GM19324 (cell line): ENCODE results near the gene ZNF185.
"Not testable (repeated sequence)": the region's sequence is repeated elsewhere in the genome, so short reads cannot be mapped to it uniquely, and the experiment has no call there.

Experiments
- ATAC-seq: cut with Tn5 transposase; IDR thresholded peaks from one replicate; pipeline ENCODE4 v1.9.1; 2021; ENCODE audit warnings: mild to moderate bottlenecking, moderate library complexity; ENCODE audit not compliant: unreplicated experiment, low FRiP score

The ZNF185 gene

DNA sequence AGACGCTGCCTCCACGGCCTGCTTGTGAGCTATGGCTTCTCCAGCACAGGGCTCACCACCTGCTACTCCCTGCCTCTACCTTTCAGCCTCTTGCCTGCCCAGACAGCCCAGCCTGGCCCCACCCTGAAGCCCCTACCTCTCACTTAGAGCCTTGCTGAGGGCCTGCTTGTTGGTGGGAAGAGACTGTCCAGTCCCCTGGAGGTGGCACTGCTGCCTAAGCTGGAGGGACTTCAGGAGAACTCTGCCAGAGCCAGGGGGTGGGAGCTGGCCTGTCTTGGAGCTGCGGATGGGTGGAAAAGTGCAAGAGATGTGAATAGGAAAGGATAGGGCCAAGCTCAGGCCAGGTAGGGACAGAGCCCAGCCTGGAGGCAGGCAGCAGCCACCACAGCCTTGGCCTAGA, 2.7 kb upstream of the ZNF185 start:
- no peak for ATAC-seq

DNA sequence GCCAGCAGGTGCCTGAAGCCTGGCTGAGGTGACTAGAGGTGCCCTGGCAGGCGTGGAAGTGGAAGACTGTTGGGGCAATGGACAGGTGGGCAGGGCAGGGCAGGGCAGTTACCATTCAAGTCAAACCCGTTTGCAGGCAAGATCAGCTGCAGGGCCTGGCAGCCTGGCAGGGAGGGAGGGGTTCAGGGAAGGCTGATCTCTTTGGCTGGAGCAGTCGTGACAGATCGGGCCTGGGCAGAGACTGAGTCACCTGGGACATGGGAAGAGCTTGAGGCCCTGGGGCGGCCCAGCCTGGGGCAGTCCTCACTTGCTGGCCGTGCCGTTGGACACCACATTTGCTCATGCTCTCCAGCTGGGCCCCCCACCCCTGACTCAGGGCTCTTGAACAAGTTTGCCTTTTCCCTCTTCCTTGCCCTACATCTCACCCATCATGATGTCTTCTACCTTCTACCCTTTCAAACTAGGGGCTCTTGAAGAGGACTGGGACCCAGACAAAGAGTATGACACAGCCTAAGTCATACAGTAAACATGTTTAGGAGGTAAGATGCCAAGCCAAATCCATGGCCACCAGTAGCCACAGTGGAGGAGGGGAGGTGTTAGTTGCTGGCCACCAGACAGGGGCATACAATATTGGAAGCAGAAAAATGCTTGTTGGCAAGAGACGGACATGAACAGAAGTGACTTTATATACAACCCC, 2.0 kb upstream of the ZNF185 start:
- no peak for ATAC-seq

DNA sequence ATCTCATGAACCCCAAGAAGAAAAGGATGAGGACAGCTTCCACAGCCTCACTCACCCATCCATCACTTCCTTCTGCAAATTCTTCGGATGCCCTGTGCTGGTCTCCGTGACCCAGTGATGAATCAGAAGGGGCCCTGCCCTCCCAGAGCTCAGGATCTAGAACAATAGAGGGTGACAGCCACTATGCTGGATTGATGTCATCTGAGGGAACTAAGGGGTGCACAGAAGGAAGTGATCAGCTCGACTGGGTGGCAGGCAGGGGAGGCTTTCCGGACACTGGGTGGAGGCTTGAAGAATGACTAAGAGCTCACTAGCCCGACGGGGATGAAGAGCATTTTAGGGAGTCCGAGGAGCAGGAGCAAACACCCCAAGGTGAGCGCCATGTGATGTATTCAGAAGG, 1.4 kb upstream of the ZNF185 start:
- no peak for ATAC-seq

DNA sequence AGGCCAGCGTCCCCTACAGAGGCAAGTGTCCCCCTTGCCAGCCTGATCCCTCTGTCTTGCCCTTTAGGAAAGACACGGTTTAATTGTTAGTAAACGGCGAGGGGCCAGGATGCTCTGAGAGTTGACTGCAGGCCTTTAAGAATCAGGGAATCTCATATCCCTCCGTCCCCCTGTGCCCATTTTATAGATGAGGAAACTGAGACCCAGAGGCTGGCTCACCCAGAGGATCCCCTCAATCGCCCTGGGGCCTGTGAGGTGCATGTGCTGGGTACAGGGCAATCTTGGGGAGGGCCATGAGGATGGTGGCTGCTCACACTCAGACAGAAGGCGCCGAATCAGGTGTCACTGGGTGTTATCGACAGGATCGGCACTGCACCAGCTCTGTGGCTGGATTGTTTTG, 575 bp downstream of the ZNF185 start:
- no peak for ATAC-seq

DNA sequence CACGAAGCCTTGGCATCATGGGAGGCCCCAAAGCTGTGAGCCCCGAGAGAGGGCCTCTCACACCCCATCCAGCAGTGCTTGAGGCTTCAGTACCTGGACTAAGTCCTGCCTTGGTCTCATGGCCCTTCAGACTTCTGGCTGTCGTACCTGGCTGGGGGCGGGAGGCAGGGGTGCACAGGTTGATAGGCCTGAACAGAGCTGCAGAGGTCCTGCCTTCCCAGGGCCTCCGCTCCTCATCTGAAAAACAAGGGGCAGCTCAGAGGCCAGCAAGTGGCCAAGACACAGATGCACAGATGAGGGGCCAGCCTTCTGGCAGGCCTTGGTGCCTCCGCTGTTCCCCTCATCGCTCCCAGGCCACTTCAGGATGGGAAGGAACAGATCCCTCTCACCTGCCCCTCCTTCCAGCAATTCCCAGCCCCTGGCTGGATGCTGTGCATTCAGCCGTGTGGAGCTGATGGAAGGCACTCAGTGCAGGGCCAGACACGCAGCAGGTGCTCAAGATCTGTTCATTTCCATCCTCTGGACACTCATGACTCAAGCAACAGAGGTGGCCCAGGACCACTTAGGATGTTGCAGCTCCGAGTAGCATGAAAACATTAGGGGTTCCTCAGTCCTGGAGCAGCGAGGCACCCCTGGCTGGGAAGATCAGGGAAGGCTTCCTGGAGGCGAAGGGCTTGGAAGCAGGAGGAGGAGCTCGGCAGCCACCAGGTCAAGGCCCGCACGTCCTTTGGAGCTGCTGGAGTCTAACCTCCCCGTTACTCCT, 1.4 kb downstream of the ZNF185 start:
- no peak for ATAC-seq

DNA sequence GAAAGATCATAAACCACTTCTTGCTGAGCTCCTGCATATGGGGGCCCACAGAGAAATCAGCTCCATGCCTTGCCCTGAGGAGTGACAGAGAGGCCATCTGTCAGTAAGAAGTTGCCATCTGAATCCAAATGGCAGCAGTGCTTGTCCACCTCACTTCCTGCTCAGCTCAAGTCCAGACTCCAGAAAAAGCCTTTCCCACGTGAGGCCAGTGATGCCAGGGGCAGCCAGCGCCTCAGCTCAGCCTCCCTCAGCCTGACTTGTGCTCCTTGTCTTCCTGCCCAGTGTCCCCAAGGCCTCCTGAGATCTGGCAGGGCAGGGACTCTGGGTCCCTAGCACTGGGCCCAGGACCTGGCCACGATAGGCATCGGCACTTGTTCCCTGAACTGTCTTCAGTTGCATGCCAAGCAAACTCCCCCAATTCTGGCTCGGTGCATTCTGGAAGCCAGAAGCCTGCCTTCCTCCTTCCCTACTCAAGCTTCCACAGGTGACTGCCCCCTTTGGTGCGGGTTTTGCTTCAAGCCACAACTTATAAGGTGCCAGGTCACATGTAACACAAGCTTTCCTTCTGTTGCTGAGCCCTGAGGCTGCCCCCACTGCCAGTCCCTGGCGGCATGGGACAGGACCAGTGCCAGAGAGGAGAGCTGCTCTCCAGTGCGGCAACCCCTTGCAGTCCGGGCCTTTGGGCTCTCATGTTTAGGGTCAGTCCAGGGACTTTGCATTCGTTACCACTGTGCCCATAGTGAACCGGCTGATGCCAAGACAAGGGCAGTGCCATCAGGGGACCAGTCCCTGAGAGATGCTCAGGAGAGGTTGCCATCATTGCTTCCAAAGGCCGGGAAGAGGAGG, 2.2 kb downstream of the ZNF185 start:
- no peak for ATAC-seq

DNA sequence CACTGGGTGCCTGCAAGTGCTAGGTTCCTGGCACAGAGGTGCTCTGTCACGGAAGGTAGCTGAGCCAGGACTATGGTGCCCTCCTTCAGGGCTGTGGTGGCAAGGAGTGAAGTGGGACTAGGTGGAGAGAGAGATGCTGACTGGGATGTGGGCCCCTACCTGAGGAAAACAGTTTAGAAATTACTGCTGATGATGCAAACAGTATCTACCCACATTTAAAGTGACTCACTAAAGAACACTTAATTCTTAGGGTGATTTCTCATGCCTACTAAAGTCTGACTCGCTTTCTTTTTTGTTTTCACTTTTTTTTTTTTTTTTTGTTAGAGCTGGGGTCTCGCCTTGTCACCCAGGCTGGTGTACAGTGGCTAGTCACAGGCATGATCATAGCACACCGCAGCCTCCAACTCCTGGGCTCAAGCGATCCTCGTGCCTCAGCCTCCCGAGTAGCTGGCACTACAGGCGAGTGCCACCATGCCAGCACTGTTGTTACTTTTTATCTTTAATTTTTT, 3.1 kb downstream of the ZNF185 start:
- no peak for ATAC-seq

DNA sequence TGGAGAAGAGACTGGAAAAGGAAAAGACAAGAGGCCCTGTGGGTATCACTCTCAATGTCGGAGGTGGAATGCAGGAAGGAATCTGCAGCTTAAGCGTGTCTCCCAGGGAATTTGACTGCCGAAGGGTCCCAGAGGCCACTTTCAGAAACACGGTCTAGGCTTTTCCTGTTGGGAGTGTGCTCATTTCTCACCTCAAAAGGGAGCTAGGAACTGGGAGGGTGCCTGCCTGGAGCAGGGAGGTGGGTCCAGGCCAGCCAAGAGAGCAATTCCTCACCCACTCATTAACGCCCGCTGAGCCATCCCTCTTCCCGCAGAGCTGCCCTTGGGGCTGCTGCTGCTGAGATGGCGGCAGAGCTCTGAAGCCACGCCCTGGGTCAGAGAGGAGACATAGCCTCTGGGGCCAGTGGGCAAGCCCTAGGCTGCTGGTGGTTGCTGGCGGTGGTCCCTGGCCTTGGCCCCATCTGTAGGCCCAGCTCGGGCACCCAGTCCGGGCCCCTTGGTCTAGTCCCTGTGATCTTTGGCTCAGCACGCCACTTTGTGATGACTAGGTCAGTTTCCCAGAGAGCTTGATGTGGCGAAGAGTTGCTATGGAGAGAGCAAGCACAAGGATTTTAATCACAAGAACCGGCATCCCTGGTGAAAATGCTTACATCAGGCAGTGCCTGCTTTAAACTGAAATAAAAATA, 4.1 kb downstream of the ZNF185 start:
- no peak for ATAC-seq

DNA sequence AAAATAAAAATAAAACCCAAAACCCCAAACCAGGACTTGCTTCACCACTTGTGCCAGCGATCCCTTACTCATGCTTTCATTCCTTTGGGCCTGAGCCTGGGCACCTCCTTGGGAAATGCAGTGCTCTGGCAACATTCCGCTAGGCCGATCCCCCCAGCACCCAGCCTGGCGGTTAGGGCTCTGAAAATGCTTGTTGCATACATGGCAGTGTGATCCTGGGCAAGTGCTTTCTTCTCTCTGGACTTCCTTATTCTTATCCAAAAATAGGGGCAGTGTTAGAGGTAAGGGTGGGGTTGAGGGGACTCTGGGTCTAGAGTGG, 4.6 kb downstream of the ZNF185 start:
- ATAC-seq = no peak

DNA sequence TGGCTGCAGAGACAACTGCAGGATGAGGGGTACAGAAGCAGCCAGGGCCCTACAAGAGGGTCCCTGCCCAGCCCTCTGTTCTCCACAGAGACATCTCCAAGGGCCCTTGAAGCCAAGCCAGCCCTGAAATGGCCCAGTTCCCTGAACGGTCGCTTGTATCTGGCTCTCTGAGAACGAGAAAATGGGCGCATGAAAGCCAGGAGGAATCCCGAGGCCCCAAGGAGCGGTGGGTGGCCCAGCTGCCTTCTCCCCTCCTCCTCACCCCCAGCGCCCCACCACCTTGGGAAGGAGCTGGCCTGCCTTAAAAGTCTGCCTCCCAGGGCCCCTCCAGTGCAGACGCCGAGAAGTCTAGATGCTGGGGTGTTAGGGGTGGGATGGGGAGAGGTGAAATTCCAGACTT, 5.7 kb downstream of the ZNF185 start:
- no peak for ATAC-seq

DNA sequence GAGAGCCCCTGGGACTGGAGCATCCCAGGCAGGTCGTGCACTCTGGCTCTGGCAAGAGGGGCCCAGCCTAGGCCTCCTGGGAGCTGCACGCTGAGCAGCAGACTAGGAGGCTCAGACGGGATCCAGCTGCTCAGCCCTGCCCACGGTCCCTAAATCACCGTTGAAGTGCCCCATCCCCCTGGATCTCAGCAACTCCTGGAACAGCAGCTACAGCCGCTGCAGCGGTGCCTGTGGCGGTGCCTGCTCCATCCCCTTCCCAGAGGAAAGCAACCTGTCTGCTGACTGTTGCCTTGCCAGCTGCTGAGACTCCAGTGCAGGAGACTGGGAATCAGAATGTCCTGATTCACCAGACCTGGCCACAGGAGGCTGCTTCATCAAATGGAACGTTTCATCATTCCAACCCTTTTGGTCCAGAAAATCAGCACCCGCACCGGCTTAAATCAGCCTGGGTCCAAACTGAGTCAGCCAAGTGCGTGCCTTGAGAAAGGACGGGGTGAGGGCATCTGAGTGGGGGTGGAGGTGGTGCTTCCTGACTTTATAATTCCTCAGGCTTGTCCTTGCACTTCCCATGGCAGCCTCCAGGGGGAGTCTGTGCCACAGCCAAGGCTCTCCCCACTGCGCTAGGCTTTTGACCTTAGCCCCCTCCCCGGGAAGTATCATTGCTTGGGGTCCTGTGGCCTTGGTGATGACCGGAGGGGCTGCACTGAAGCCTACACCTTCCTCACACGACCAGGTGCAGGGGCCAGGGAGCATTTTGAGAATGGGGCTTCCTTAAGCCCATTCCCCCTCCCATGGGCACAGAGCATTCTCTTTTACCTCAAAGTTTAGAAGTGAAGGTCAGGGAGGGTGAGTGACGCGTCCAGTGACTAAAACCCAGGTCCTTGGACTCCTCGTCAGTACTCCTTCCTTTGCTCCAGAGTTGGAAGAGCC, 6.5 kb downstream of the ZNF185 start:
- ATAC-seq = no peak

DNA sequence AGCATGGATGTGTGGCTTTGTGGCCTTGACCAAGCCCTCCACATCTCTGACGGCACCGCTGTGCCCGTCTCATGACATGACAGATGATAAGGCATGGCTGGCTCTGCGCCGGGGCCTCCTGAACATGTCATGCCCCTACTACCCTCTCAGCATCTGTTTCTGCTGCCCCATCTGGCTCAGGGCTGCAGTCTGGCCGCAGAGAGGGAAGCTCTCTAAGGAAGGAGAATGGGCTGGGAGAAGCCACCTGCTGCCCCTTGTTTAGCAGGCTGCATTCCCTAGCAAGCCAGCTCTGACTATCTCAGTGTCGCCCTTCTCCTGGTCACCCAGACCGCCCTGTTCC, 7.2 kb downstream of the ZNF185 start:
- ATAC-seq = no peak

DNA sequence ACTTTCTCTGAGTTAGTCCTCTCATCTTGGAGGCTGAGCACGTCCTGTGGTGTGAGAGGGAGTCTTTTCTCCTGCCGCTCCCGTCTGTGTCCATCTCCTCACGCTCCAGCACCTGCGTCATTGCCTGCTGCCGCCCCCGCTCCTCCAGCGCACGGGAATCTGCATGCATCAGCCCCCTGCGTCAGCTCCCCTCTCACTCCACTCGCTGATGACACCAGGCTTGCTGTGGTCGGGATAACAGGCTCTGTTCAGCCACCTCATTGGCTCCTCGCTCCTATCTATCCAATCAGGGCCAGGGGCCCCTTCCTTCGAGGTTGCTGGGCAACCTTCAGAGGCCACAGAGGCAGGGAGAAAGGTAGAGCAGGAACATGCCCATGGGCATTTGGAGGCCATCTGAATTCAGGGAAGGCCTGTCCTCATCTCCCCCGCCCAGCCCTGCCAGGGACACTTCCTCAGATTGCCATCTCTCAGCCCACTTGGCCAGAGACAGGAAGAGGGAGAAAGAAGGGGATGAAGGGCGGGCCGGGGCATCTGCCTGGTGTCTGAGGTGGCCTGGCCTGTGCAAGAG, 9.3 kb downstream of the ZNF185 start:
- ATAC-seq = no peak

DNA sequence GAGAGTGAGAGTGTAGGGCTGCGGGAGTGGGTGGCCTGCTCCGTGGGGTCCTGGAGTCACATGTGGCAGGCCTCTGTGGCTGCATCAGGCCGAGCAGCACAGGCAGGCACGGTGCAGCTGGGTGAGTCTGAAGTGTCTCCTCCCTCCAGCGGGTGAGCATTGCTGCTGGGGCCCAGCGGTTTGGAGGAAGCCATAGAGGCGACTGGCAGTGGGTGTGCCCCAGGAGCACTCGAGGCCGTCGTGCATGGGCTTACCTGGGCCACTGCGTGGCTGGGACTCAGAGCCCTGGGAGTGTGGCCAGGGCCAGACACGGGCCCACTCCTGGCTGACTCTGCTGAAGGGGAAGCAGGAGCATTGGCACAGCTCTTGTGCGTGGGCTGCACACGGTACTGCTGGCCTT, 10.6 kb downstream of the ZNF185 start:
- ATAC-seq = no peak

DNA sequence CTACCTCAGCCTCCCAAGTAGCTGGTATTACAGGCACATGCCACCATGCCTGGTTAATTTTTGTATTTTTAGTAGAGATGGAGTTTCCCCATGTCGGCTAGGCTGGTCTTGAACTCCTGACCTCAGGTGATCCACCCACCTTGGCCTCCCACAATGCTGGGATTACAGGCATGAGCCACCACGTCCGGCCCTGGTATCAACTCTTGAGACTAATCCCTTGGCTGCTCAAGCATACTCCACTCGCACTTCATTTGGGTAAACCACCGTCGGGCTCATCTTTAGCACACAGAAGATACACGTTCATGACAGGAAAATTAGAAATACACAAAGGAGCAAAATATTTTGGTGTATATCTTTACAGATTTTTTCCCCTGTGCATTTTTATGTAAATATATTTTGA, 12.2 kb downstream of the ZNF185 start:
- not testable (repeated sequence) for ATAC-seq

DNA sequence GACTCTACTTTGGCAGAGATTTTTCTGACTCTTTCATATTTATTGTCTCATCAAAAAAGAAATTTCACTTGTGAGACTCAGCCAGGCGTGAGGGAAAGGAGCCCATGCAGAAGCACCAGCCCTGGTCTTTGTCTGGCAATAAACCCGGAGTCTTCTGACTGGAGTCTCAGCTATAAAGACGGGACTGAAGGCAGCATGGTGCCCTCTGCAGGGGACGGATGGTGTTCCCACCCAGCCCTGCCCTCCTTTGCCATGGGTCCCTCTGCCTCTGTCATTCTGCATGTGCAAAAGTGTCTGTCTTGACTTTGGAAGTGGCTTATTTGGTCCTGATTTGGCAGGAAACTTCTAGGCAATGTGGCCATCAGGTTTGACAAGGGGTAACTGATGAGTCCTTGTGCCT, 14.2 kb downstream of the ZNF185 start:
- ATAC-seq = no peak

DNA sequence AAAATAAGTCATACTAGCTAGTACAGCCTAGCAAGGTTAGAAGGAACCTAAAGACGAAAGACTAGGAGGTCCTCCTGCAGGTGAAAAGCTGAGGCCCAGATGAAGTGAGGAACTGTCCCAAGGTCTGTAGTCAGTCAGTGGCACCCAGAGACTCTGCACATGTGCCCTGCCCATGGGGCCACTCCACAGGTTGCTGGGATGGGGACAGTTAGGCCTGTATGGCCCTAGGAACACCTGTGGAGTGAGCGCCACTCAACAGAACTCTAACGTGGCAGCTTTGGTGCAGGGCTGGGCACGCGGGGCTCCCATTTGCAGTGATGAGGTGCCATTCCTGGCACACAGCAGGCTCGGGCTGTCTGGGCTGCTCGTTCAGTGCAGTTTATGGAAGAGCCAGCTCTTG, 14.8 kb downstream of the ZNF185 start:
- no peak for ATAC-seq

DNA sequence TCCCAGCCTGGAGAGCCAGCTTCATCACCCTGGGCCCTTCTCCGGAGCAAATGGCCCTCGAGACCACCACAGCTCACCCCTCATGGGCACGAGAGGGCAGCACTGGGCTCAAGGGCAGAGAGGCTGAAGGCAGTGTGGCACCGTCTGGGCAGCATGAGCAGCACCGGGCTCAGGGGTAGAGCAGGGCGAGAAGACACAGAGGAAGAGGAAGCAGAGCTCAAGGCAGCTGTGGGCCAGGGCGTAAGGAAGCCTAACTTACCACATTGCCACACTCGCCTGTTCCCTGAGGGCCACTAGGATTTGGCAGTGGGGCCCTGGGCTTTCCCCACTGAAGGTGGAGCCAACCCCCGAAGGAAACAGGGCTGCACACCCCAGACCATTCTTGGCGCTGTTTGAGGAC, 15.5 kb downstream of the ZNF185 start:
- ATAC-seq = no peak

DNA sequence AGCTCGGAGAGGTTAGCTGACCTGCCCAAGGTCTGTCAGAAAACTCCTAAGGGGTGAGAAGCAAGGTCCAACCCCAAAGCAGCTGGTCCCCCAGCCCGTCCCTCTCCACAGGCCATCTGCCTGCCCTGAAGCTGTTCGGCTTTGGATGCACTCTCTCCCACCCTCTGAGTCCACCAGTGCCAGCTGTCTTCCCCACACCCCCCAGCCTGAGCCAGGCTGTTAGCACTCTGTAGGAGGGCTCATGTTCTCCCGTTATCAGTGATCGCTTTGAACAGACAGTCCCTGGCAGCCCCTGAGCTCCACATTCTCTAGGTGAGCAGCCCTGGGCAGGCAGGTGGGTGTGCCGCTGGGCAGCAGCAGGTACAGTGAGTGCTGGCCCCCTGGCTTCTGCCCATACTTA, 16.0 kb downstream of the ZNF185 start:
- ATAC-seq = no peak
